Central memory CD8-positive, alpha-beta T cell (primary cell): ENCODE data around the gene FDXACB1.

Experiments
- ATAC-seq: fragments of 150-1000 bp; cut with Tn5 transposase; replicated peaks from 2 replicates; pipeline ENCODE4 v1.10.0; 2022; ENCODE audit warnings: mild to moderate bottlenecking, moderate FRiP score, moderate number of reproducible peaks; ENCODE audit not compliant: poor library complexity, severe bottlenecking; ENCODE audit errors: extremely low read depth
- DNase-seq, 2 donors: peaks; one replicate each; pipeline ENCODE4 v3.0.0; 2021; ENCODE audit warnings: low spot score in 2 of 2
- H3K27ac Mint-ChIP-seq: one replicate; pipeline ENCODE4 v1.8.0; 2022; ENCODE audit warnings: low read depth, mild to moderate bottlenecking, moderate library complexity, mixed read lengths
- H3K27me3 Mint-ChIP-seq: one replicate; pipeline ENCODE4 v1.8.0; 2022; ENCODE audit warnings: mixed read lengths
- H3K36me3 Mint-ChIP-seq: one replicate; pipeline ENCODE4 v1.8.0; 2022; ENCODE audit warnings: mild to moderate bottlenecking, moderate library complexity, mixed read lengths; ENCODE audit not compliant: insufficient read depth
- H3K4me1 Mint-ChIP-seq: one replicate; pipeline ENCODE4 v1.8.0; 2022; ENCODE audit warnings: mixed read lengths
- H3K4me3 Mint-ChIP-seq: one replicate; pipeline ENCODE4 v1.8.0; 2022; ENCODE audit warnings: mild to moderate bottlenecking, moderate library complexity, mixed read lengths
- H3K9me3 Mint-ChIP-seq: one replicate; pipeline ENCODE4 v1.8.0; 2022; ENCODE audit warnings: mixed read lengths

The FDXACB1 gene

GRCh38 chr11:111916768-111917167 is 37.8 kb upstream of the FDXACB1 start:
- H3K27ac Mint-ChIP-seq: no peak overlapping the region
- DNase-seq (no peak), ATAC-seq (no peak)
- no peaks in the 10 kb centered on the region for H3K4me1 Mint-ChIP-seq
- no peaks in the 10 kb centered on the region for H3K9me3 Mint-ChIP-seq
- no peaks in the 10 kb centered on the region for H3K36me3 Mint-ChIP-seq
- peaks cover 82% of the 10 kb centered on the region for H3K27me3 Mint-ChIP-seq
- H3K4me3 Mint-ChIP-seq: no peak overlapping the region

- no peaks in the 10 kb centered on the region for H3K36me3 Mint-ChIP-seq
- no peak overlapping the region for H3K27ac Mint-ChIP-seq
- no peaks in the 10 kb centered on the region for H3K4me1 Mint-ChIP-seq
- peaks cover 81% of the 10 kb centered on the region for H3K27me3 Mint-ChIP-seq
- ATAC-seq: no peak
- H3K9me3 Mint-ChIP-seq: no peaks in the 10 kb centered on the region
- H3K4me3 Mint-ChIP-seq: no peak overlapping the region
- DNase-seq: no peak
Measured at GRCh38 chr11:111913997-111914396, 35.0 kb upstream of the FDXACB1 start.

GRCh38 chr11:111913031-111913861 is 34.3 kb upstream of the FDXACB1 start:
- H3K4me3 Mint-ChIP-seq: no peak overlapping the region
- ATAC-seq (no peak), DNase-seq (no peak)
- no peaks in the 10 kb centered on the region for H3K4me1 Mint-ChIP-seq
- H3K36me3 Mint-ChIP-seq: no peaks in the 10 kb centered on the region
- no peaks in the 10 kb centered on the region for H3K9me3 Mint-ChIP-seq
- H3K27me3 Mint-ChIP-seq: peaks cover 73% of the 10 kb centered on the region
- no peak overlapping the region for H3K27ac Mint-ChIP-seq

GRCh38 chr11:111912535-111912934 is 33.6 kb upstream of the FDXACB1 start, which contains the start of gene HSPB2:
Gene HSPB2 (plus strand): TSS chr11:111912734. CDS start chr11:111912830, 96 bp downstream.
- H3K9me3 Mint-ChIP-seq: no peaks in the 10 kb centered on the region
- H3K4me3 Mint-ChIP-seq: no peak within 1 kb of the TSS
- no peak within 1 kb of the TSS for H3K27ac Mint-ChIP-seq
- H3K27me3 Mint-ChIP-seq: peaks cover 69% of the 10 kb centered on the region
- no peak for ATAC-seq
- H3K4me1 Mint-ChIP-seq: no peaks in the 10 kb centered on the region
- DNase-seq: no peak
- no peaks in the 10 kb centered on the region for H3K36me3 Mint-ChIP-seq

GRCh38 chr11:111911563-111912401 is 32.8 kb upstream of the FDXACB1 start, which contains the start of gene CRYAB:
Gene CRYAB (minus strand): TSS chr11:111911770. CDS start chr11:111911724, 46 bp downstream.
- DNase-seq: no peak
- peaks cover 68% of the 10 kb centered on the region for H3K27me3 Mint-ChIP-seq
- no peaks in the 10 kb centered on the region for H3K4me1 Mint-ChIP-seq
- no peaks in the 10 kb centered on the region for H3K36me3 Mint-ChIP-seq
- no peaks in the 10 kb centered on the region for H3K9me3 Mint-ChIP-seq
- no peak within 1 kb of the TSS for H3K27ac Mint-ChIP-seq
- ATAC-seq: no peak
- no peak within 1 kb of the TSS for H3K4me3 Mint-ChIP-seq

- peaks cover 59% of the 10 kb centered on the region for H3K27me3 Mint-ChIP-seq
Measured at GRCh38 chr11:111910676-111911562, 32.0 kb upstream of the FDXACB1 start.

GRCh38 chr11:111909378-111909777 is 30.4 kb upstream of the FDXACB1 start:
- ATAC-seq (no peak), DNase-seq (no peak)
- no peaks in the 10 kb centered on the region for H3K9me3 Mint-ChIP-seq
- no peaks in the 10 kb centered on the region for H3K4me1 Mint-ChIP-seq
- no peak overlapping the region for H3K4me3 Mint-ChIP-seq
- no peak overlapping the region for H3K27ac Mint-ChIP-seq
- H3K27me3 Mint-ChIP-seq: peaks cover 48% of the 10 kb centered on the region
- H3K36me3 Mint-ChIP-seq: no peaks in the 10 kb centered on the region

More at GRCh38 chr11:111910676-111911562, 32.0 kb upstream of the FDXACB1 start:
- Mint-ChIP-seq H3K9me3 (no peaks in the 10 kb centered on the region), H3K4me1 (no peaks in the 10 kb centered on the region), H3K36me3 (no peaks in the 10 kb centered on the region), H3K27ac (no peak overlapping the region), H3K4me3 (no peak overlapping the region)
- DNase-seq (no peak), ATAC-seq (no peak)

- no peaks in the 10 kb centered on the region for H3K36me3 Mint-ChIP-seq
- H3K27ac Mint-ChIP-seq: no peak overlapping the region
- H3K9me3 Mint-ChIP-seq: no peaks in the 10 kb centered on the region
- no peaks in the 10 kb centered on the region for H3K4me1 Mint-ChIP-seq
- H3K4me3 Mint-ChIP-seq: no peak overlapping the region
- ATAC-seq (no peak), DNase-seq (no peak)
- peaks cover 42% of the 10 kb centered on the region for H3K27me3 Mint-ChIP-seq
Measured at GRCh38 chr11:111908639-111909305, 29.8 kb upstream of the FDXACB1 start.

GRCh38 chr11:111906680-111907079 is 27.7 kb upstream of the FDXACB1 start:
- H3K27me3 Mint-ChIP-seq: peaks cover 33% of the 10 kb centered on the region
- H3K27ac Mint-ChIP-seq: no peak overlapping the region
- DNase-seq (no peak), ATAC-seq (no peak)
- no peaks in the 10 kb centered on the region for H3K4me1 Mint-ChIP-seq
- H3K9me3 Mint-ChIP-seq: no peaks in the 10 kb centered on the region
- H3K36me3 Mint-ChIP-seq: no peaks in the 10 kb centered on the region
- no peak overlapping the region for H3K4me3 Mint-ChIP-seq

GRCh38 chr11:111905411-111905810 is 26.4 kb upstream of the FDXACB1 start:
- no peak overlapping the region for H3K4me3 Mint-ChIP-seq
- DNase-seq (no peak), ATAC-seq (no peak)
- no peaks in the 10 kb centered on the region for H3K4me1 Mint-ChIP-seq
- H3K36me3 Mint-ChIP-seq: no peaks in the 10 kb centered on the region
- H3K9me3 Mint-ChIP-seq: no peaks in the 10 kb centered on the region
- peaks cover 23% of the 10 kb centered on the region for H3K27me3 Mint-ChIP-seq
- no peak overlapping the region for H3K27ac Mint-ChIP-seq

GRCh38 chr11:111886844-111887243 is 7.9 kb upstream of the FDXACB1 start:
- ATAC-seq: no peak
- H3K9me3 Mint-ChIP-seq: no peaks in the 10 kb centered on the region
- H3K4me1 Mint-ChIP-seq: no peaks in the 10 kb centered on the region
- H3K36me3 Mint-ChIP-seq: peaks cover 4% of the 10 kb centered on the region
- no peak for DNase-seq
- no peak overlapping the region for H3K27ac Mint-ChIP-seq
- no peak overlapping the region for H3K4me3 Mint-ChIP-seq
- no peaks in the 10 kb centered on the region for H3K27me3 Mint-ChIP-seq

GRCh38 chr11:111886032-111886431 is 7.1 kb upstream of the FDXACB1 start:
- ATAC-seq (no peak), DNase-seq (no peak)
- no peak overlapping the region for H3K4me3 Mint-ChIP-seq
- no peaks in the 10 kb centered on the region for H3K4me1 Mint-ChIP-seq
- H3K36me3 Mint-ChIP-seq: peaks cover 4% of the 10 kb centered on the region
- H3K27me3 Mint-ChIP-seq: no peaks in the 10 kb centered on the region
- H3K9me3 Mint-ChIP-seq: no peaks in the 10 kb centered on the region
- H3K27ac Mint-ChIP-seq: no peak overlapping the region
